ENCODE results near the gene KCNJ1.

KCNJ1 gene

GRCh38 chr11:128890216-128890542, 23.1 kb upstream of the KCNJ1 start:
- TF ChIP-seq CTCF (IDR thresholded peaks at IDR 0.05; ENCODE audit: insufficient read depth, low read depth, low read length, missing control alignments): no peak
- H3K4me3 ChIP-seq (ENCODE audit: low read length): peak overlapping the region; percentile 53
- no peak for DNase-seq (ENCODE audit: low read depth)

- DNase-seq (ENCODE audit: low read depth): no peak
- TF ChIP-seq CTCF (IDR thresholded peaks at IDR 0.05; ENCODE audit: insufficient read depth, low read depth, low read length, missing control alignments): no peak
- H3K4me3 ChIP-seq (ENCODE audit: low read length): no peak overlapping the region
Measured at GRCh38 chr11:128889657-128890213, 22.6 kb upstream of the KCNJ1 start.

DNA sequence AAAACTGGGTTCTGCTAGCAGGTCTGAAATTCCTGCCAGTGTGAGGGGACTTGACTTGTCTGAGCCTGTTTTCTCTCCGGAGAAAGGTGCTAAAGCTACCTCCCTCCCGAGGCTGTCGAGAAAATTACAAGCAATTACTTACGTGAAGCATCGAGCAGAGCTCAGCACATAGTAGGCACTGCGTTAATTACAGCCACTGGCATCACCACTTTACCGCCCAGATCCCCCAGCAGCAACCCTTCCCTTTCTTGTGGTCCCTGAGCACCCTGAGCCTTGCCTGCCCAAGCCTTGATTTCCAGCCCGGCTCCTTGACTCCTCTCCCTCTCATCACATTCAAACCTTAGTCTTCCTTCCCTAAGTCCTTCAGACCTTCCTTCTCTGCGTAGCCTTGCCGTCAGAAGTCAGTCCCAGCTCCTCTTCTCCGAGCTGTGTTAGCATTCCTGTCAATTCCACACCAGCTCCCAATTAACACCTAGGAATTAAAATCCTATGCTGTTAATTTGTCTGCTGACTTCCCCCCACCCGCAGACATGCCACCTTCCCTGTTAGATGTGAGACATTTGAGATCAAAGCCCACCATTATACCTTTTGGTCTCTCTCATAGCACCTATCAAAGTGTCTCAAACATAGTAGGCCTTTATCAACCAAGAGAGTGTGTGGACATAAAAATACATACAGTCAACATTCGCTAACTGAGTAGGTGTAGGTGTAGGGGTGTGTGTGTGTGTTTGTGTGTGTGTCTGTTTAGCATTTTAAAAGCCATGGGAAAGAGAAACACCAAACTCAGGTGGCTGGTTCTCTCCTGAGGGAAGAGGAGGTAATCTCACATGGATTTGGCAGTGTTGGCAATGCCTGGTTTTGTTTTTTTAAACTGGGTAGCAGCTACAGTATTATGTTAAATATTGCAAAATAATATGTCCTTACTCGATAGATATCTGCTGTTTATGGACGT, 21.2 kb upstream of the KCNJ1 start:
- peak; percentile 57 for TF ChIP-seq CTCF (IDR thresholded peaks at IDR 0.05; ENCODE audit: insufficient read depth, low read depth, low read length, missing control alignments)
- DNase-seq (ENCODE audit: low read depth): peak; percentile 74
- H3K4me3 ChIP-seq (ENCODE audit: low read length): no peak overlapping the region

DNA sequence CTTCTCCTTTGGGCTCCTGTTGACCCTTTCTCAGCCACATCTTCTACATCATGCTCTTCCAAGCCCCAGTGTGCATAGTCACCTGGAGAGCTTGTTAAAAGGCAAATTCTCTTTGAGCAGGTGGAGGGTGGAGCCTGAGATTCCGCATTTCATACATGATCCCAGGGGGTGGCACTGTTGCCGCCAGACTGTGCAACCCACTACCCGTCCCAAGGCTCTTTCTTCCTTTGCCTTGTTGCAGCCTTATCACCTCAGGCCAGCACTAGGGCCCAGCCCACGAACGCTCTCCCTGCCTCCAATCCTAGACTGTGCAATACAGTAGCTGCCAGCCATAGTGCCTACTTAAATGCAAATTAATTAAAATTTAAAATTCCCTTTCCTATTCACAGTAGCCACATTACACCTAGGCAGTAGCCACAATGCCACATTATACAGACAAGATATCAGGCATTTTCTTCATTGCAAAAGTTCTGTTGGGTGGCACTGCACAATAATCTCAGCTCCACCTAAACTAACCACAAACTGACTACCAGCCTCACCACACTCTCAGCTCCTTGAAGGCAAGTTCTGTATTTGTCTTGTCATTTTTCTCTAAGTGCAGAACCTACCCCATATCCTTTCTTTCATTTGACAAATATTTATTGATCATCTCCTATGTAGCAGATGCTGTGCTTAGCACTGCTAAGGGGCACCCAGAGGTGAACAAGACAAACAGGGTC, 19.5 kb upstream of the KCNJ1 start:
- no peak overlapping the region for H3K4me3 ChIP-seq (ENCODE audit: low read length)
- peak; percentile 53 for DNase-seq (ENCODE audit: low read depth)
- peak; percentile 46 for TF ChIP-seq CTCF (IDR thresholded peaks at IDR 0.05; ENCODE audit: insufficient read depth, low read depth, low read length, missing control alignments)

DNA sequence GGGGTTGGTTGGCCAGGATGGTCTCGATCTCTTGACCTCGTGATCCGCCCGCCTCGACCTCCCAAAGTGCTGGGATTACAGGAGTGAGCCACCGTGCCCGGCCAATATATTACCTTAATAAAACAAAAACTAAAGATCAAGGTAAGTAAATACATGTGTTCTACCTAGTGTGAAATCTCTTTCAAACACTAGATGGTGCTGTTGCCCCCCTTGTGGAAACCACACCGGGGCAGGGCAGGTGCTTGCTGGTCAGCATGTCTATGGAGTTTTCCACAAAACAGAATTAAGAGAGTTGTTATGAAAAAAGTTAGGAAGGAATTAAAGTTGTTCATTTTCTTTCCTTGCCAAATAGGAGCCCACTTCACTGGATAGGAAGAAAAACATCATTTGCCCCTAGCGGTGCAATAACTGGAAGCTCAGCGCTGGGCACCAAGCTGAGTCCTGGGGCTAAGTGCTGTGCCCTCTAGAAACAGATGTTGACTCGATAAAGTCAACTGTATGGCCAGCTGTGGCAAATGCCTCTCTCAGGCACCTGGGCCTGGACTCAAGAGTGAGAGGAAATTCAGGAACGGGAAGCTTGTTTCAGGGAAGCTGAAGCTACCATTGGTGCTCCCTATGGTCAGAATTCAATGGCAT, 17.7 kb upstream of the KCNJ1 start:
- H3K4me3 ChIP-seq (ENCODE audit: low read length): no peak overlapping the region
- TF ChIP-seq CTCF (IDR thresholded peaks at IDR 0.05; ENCODE audit: insufficient read depth, low read depth, low read length, missing control alignments): peak; percentile 80
- DNase-seq (ENCODE audit: low read depth): peak; percentile 81

DNA sequence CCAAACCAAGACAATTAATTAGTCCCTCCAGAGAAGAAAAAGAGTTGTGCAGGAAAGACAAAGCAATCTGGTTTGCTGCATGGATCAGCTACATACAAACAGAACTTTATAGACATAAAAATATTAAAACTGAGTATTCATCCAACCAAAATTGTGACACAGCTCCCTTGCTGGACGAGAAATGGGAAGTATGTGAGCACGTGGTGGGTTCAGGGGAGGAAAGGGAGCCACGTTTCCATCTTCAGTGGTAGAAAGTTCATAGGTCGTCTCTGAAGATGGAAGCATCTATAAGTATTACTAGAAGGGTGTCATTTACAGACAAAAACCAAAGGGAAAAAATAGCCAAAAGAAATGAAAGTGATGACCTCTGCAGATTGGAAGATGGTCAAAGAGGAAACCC, 17.0 kb upstream of the KCNJ1 start:
- no peak for TF ChIP-seq CTCF (IDR thresholded peaks at IDR 0.05; ENCODE audit: insufficient read depth, low read depth, low read length, missing control alignments)
- DNase-seq (ENCODE audit: low read depth): no peak
- H3K4me3 ChIP-seq (ENCODE audit: low read length): no peak overlapping the region

All from epithelial cell of esophagus (primary cell).